GM12878 (cell line): ENCODE data around the gene CRACDL.

Experiments
- BCL11A ChIP-seq: IDR thresholded peaks from 2 replicates; pipeline ENCODE4 v1.6.1; 2011; ENCODE audit warnings: low read depth, low read length
- TF ChIP-seq, protein P1 (sequence below): IDR thresholded peaks from 2 replicates; pipeline ENCODE4 v1.6.1; 2011; ENCODE audit warnings: borderline replicate concordance, low read depth, mild to moderate bottlenecking, moderate library complexity, mixed read lengths, low read length; ENCODE audit not compliant: insufficient read depth; ENCODE audit errors: extremely low read length
- TF ChIP-seq, protein P2 (sequence below), 3 experiments: IDR thresholded peaks in 2 of 3; conservative IDR thresholded peaks in 1 of 3; 2 replicates each; pipeline ENCODE4 v1.5.1; 2011; ENCODE audit warnings: low read depth in 3 of 3, low read length in 3 of 3, mild to moderate bottlenecking in 3 of 3, control low read depth in 2 of 3, moderate library complexity in 2 of 3, inconsistent platforms in 1 of 3, mixed read lengths in 1 of 3; ENCODE audit not compliant: control insufficient read depth in 2 of 3, insufficient read depth in 1 of 3; ENCODE audit errors: extremely low read depth in 1 of 3

DNA sequence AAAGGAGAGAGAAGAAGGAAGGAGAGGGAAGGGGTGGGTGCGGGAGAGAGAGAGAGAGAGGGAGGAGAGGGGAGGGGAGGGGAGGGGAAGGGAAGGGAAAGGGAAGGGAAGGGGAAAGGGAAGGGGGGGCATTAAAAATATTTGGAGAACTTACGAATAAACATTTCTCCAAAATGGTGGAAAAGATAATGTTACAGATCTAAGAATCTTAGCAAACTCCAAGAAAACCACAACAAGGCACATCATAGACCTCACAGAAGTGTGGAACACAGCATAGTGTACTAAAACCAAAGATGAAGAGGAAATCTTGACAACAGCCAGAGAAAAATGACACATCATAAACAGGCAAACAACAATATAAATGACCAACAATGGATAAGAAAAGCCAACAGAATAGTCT lies 83.1 kb downstream of the CRACDL start:
- TF ChIP-seq, protein P1, sequence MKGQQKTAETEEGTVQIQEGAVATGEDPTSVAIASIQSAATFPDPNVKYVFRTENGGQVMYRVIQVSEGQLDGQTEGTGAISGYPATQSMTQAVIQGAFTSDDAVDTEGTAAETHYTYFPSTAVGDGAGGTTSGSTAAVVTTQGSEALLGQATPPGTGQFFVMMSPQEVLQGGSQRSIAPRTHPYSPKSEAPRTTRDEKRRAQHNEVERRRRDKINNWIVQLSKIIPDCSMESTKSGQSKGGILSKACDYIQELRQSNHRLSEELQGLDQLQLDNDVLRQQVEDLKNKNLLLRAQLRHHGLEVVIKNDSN: no peak
- TF ChIP-seq, protein P2, sequence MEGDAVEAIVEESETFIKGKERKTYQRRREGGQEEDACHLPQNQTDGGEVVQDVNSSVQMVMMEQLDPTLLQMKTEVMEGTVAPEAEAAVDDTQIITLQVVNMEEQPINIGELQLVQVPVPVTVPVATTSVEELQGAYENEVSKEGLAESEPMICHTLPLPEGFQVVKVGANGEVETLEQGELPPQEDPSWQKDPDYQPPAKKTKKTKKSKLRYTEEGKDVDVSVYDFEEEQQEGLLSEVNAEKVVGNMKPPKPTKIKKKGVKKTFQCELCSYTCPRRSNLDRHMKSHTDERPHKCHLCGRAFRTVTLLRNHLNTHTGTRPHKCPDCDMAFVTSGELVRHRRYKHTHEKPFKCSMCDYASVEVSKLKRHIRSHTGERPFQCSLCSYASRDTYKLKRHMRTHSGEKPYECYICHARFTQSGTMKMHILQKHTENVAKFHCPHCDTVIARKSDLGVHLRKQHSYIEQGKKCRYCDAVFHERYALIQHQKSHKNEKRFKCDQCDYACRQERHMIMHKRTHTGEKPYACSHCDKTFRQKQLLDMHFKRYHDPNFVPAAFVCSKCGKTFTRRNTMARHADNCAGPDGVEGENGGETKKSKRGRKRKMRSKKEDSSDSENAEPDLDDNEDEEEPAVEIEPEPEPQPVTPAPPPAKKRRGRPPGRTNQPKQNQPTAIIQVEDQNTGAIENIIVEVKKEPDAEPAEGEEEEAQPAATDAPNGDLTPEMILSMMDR (IDR thresholded peaks at IDR 0.05 in 2 of 3, conservative IDR thresholded peaks at IDR 0.05 in 1 of 3; ENCODE audit: control insufficient read depth in 2 of 3, extremely low read depth in 1 of 3, insufficient read depth in 1 of 3, low read depth in 3 of 3, low read length in 3 of 3): no peak
- no peak for TF ChIP-seq BCL11A
